Erythroblast (primary cell): ENCODE results near the gene TMEM26.
"Not testable (repeated sequence)": the region's sequence is repeated elsewhere in the genome, so short reads cannot be mapped to it uniquely, and the experiment has no call there.

Experiments used
- DNase-seq, 2 experiments: peaks; one replicate each; lab custom pipeline; 2025; lab: John Stamatoyannopoulos, UW
- GATA1 ChIP-seq: IDR thresholded peaks from 2 replicates; pipeline ENCODE4 v1.6.1; 2011; ENCODE audit warnings: low read depth, mild to moderate bottlenecking, control low read depth, low read length, moderate library complexity
- POLR2A ChIP-seq: IDR thresholded peaks from 2 replicates; pipeline ENCODE4 v1.6.1; 2011; ENCODE audit warnings: mild to moderate bottlenecking, low read length

Gene TMEM26

GRCh38 chr10:61400524-61400923 lies 52.7 kb downstream of the TMEM26 start:
- TF ChIP-seq POLR2A (no peak), GATA1 (no peak)
- DNase-seq = no peak

- DNase-seq = no peak
- TF ChIP-seq POLR2A (no peak), GATA1 (no peak)
Measured at GRCh38 chr10:61399406-61399805, 53.8 kb downstream of the TMEM26 start.

- DNase-seq = no peak
- TF ChIP-seq POLR2A = no peak
Measured at GRCh38 chr10:61398366-61399129, 54.6 kb downstream of the TMEM26 start.

- TF ChIP-seq GATA1 (no peak), POLR2A (no peak)
- DNase-seq = peak in 1 of 2 experiments; percentile 10
Measured at GRCh38 chr10:61397175-61397986, 55.8 kb downstream of the TMEM26 start.

- TF ChIP-seq GATA1 (no peak), POLR2A (no peak)
- DNase-seq = no peak
Measured at GRCh38 chr10:61391281-61391680, 61.9 kb downstream of the TMEM26 start.

- TF ChIP-seq GATA1 (no peak), POLR2A (no peak)
- DNase-seq = no peak
Measured at GRCh38 chr10:61390851-61391250, 62.3 kb downstream of the TMEM26 start.

- TF ChIP-seq POLR2A (no peak), GATA1 (no peak)
- no peak for DNase-seq
Measured at GRCh38 chr10:61389887-61390286, 63.3 kb downstream of the TMEM26 start.

GRCh38 chr10:61388986-61389385 lies 64.2 kb downstream of the TMEM26 start:
- DNase-seq = not testable (repeated sequence)

- DNase-seq = no peak
- TF ChIP-seq POLR2A (no peak), GATA1 (no peak)
Measured at GRCh38 chr10:61385231-61386001, 67.8 kb downstream of the TMEM26 start.

GRCh38 chr10:61381153-61381552 lies 72.0 kb downstream of the TMEM26 start:
- not testable (repeated sequence) for DNase-seq

GRCh38 chr10:61378865-61379264 lies 74.3 kb downstream of the TMEM26 start:
- TF ChIP-seq GATA1 (no peak), POLR2A (no peak)
- DNase-seq = no peak

- TF ChIP-seq POLR2A (no peak), GATA1 (no peak)
- no peak for DNase-seq
Measured at GRCh38 chr10:61376908-61377368, 76.2 kb downstream of the TMEM26 start.

GRCh38 chr10:61376377-61376776 lies 76.8 kb downstream of the TMEM26 start:
- TF ChIP-seq GATA1 (no peak), POLR2A (no peak)
- DNase-seq = no peak

- TF ChIP-seq POLR2A (no peak), GATA1 (no peak)
- DNase-seq = no peak
Measured at GRCh38 chr10:61366365-61366764, 86.8 kb downstream of the TMEM26 start.
